NCI-H1417 (cell line): Measurements from ENCODE around the gene TTC39B.

Experiments
- DNase-seq, 3 experiments: peaks; one replicate each; lab custom pipeline; 2025; lab: John Stamatoyannopoulos, UW

TTC39B gene

DNA sequence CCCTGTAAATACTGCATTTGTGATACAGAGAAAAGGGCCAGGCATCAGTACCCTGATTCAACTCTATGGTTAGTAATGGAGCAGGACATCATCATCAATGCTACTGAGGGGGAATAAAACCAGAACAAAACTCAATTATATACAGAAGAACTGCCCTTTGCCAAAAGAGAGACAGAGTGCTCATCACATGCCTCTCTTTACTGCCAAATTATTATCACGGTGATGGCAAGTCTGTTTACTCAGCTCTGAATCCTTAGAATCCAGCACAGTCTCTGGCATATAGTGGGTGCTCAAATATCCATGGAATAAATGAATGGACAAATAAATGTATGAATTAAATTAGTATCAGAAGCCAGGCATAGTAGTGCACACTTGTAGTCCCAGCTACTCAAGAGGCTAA, 130.2 kb downstream of the TTC39B start:
- DNase-seq = no peak

DNA sequence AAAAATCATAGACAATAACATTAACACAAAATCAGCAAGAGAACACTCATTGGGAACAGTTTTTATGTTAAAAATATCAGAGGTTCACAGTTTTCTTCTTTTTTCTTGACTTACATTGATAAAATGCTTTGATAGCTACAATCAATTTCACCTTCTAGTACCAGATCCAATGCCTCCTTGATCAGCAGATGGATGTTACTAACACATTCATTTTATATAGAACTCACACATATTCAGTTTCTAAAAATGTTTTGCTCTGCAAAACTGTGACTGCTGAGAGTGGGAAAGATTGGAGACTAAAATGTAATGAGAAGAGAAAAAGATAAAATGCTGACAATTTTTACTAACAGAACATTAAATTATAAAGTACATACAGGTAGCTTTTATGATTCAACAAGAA, 143.1 kb downstream of the TTC39B start:
- DNase-seq = no peak

- DNase-seq = no peak
Observed at GRCh38 chr9:15161753-15162152, 145.3 kb downstream of the TTC39B start.

DNA sequence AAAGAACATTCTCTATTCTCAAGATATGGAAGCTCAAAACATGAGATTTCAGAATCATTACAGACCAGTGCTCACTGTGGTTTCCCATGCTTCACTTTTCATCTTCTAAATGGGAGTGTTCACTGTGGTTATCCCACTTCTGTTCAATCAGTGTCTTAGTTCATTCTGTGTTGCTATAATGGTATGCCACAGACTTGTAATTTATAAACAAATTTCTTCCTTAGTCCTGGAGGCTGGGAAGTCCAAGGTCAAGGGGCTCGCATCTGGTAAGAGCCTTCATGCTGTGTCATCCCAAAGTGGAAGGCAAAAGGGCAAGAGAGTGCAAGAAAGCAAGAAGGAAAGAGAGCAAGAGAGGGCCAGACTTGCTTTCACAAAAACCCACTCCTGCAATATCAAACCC, 146.3 kb downstream of the TTC39B start:
- DNase-seq = no peak

- DNase-seq = peak in 1 of 3 experiments; percentile 6
Observed at GRCh38 chr9:15158064-15158463, 149.0 kb downstream of the TTC39B start.

GRCh38 chr9:15157381-15157780, 149.6 kb downstream of the TTC39B start:
- no peak for DNase-seq

- DNase-seq = no peak
Observed at GRCh38 chr9:15156241-15156640, 150.8 kb downstream of the TTC39B start.

DNA sequence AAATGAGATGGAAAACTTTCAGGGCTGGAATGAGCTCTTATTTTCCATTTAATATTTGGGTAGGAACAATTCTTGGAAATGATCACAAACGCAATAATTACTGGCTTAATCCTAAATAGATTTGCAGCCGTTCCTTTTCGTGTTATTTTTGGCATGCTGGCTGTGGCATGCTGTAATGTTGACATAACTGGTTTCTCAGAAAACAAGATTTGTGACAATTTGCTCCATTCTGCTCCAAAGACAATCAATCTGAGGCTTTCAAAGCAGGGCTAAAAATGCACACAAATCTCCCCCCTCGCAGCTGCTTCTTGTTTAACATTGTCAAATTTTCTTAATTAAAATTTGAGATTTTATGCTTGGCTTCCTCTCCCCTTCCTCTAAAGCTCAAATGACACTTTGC, 151.2 kb downstream of the TTC39B start:
- DNase-seq = peak in 1 of 3 experiments; percentile 3

DNA sequence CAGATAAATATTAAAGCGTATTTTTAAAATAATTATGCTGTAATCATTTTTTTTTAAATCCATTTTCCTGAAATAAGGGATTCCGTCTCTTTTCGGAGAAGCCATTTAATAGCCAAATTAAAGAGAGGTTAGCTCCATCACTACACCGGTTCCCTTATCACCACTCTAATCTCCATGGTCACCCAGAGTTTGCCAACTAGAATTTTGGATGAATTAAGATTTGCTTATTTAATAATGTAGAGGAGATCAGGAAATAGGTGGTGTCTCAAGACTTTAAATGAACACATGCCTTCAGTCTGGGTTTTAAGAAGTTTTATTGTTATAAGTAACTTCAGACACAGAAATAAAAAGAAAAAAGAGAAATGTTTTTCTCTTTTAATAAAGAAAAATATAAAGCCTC, 151.7 kb downstream of the TTC39B start:
- no peak for DNase-seq

DNA sequence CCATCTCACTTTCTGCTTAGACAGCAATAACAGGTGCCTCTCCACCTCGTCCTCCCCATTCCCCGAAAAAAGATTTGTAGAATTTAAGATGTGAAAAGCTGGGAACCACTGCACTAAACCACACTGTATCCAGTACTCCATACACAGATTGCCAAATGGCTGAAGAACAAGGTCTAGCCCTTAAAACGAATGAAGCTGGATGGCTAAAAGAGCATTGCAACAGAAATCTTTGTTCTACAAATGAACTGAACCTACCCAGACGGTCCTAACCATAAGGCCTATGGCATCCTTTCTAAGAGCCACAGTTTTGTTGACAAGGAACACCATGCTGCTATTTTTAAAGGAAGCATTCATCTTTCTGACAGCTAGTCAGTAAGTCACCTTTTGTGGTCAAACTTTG, 152.3 kb downstream of the TTC39B start:
- DNase-seq = peak in 1 of 3 experiments; percentile 5

DNA sequence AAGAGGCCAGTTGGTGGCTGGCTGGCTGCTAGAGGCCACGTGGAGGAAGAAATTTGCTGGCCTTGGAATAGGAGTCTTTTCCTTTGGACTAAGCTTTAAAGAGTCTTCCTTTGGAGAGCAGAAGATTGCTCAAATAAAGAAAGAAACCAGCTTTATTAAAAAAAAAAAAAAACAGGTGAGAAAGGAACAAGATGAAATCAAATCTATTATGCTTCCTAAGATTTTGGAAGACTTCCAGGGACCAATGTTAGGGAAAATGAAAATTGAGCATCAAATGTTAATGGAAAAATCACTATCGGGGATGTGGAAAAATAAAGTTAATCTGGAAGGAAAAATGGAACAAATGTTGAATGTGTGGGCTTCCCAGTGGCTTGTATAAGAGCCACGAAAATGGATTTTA, 153.1 kb downstream of the TTC39B start:
- DNase-seq = no peak

DNA sequence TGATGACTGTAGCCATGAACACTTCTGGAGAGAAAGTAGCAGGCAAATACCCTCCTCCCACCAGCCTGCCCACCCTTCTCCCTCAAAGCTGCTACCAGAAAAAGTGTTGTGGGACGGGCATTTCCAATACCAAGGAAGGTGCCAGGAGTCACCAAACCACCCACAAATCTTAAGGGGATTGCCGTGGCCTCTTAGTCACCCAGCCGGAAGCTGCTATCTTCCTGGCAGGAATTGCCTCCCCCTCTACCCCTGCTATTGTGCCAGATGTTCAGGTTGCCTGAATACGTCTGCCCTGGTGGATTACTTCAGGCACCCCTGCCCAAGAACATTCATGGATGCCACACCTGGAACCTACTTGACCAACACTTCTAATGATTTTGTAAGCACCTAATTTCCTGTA, 156.1 kb downstream of the TTC39B start:
- DNase-seq = no peak

DNA sequence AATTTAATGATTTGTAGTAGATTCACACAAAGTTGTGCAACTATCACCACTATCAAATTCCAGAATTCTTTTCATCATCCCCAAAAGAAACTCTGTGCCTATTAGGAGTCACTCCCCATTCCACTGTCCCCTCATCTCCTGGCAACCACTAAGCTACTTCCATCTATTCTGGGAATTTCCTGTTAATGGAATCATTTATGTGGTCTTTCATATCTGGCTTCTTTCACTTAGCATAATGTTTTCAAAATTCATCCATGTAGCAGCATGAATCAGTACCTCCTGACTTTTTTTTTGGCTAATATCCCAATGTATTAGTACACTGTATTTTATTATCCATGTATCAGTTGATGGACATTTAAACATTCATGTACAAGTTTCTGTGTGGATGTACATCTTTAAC, 157.6 kb downstream of the TTC39B start:
- no peak for DNase-seq

GRCh38 chr9:15146268-15146700, 160.7 kb downstream of the TTC39B start:
- peak; percentile 20 to 94 (median 69) for DNase-seq

- peak in 1 of 3 experiments; percentile 19 for DNase-seq
Observed at GRCh38 chr9:15144622-15145061, 162.4 kb downstream of the TTC39B start.

DNA sequence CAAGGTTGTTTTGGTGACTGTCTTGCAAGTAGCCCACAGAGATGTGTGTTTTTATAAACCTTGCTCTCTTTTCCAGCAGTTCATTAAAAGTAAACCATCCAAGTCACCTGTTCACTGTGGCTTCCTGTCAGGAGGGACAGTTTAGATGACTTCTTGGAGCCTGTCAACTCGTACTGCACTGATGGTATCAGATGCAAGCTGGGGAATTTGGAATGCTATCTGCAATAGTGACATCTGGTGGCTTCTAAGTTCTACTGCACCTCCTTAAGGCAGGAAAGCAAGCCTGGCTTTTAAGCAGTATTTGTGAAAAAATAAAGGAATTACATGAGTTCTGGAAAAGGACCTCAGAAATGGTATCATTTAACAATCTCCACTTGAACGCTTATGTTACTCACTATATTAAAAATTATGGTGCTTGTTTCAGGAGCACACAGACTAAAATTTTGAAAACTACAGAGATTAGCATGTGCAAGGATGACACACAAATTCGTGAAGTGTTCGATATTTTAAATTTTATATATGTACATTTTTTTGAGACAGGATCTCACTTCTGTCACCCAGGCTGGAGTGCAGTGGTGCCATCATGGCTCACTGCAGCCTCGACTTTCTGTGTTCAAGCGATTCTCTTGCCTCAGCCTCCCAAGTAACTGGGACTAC, 164.0 kb downstream of the TTC39B start:
- DNase-seq = peak in 2 of 3 experiments; percentile 31 to 63

- no peak for DNase-seq
Observed at GRCh38 chr9:15140051-15140450, 167.0 kb downstream of the TTC39B start.

- no peak for DNase-seq
Observed at GRCh38 chr9:15139469-15139868, 167.5 kb downstream of the TTC39B start.

- no peak for DNase-seq
Observed at GRCh38 chr9:15138357-15138686, 168.7 kb downstream of the TTC39B start.

DNA sequence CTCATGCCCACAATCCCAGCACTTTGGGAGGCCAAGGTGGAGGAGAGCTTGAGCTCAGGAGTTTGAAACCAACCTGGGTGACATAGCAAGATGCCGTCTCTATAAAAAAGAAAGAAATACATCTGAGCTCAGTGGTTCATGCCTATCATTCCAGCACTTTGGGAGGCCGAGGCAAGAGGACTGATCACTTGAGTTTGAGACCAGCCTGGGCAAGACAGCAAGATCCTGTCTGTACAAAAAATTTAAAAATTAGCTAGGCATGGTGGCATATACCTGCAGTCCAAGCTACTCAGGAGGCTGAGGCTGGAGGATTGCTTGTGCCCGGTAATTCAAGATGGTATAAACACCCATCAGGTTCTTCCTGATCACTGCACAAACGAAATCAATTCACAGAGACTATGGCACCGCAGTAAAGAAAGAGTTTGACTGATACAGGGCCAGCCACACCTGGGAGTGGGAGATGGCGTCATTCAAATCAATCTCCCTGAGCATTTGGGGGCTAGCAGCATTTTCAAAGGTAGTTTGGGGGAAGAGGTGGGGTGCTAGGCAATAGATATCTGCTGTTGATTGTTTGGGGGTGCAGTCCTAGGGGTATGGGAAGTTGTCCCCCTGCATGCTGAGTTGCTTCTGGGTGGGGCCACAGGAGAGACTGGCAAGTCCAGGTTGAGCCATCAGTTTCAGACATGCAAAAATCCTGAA, 169.2 kb downstream of the TTC39B start:
- no peak for DNase-seq

DNA sequence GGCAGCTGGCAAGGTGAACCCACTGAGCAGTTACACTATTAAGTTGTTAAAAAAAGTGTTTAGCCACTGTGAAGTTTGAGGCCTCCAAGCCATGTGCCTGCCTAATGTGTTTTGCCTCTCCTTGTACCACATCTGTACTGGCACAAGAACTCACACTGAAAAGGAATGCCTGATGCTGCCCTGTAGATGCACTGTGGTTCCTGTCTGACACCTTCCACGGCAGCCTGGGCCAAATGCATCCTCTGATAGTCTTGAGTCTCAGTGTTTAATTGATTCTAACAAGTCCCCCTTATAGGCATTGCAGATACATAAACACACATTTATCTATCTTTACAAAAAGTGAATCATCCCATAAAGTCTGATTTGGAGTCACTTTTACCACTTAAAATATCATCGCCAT, 169.9 kb downstream of the TTC39B start:
- DNase-seq = no peak

DNA sequence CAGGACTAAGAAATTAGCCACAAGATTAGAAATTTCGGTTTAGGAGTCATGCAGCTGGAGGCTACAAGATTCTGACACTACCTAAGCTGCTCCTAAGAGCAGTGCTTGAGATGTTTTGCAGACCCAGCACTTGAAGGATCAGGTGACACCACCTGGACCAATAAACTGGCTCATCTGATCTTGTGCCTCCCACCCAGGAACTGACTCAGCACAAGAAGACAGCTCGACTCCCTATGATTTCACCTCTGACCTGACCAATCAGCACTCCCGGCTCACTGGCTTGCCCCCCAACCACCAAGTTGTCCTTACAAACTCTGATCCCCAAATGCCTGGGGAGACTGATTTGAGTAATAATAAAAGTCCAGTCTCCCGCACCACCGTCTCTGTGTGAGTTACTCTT, 170.4 kb downstream of the TTC39B start:
- DNase-seq = no peak

DNA sequence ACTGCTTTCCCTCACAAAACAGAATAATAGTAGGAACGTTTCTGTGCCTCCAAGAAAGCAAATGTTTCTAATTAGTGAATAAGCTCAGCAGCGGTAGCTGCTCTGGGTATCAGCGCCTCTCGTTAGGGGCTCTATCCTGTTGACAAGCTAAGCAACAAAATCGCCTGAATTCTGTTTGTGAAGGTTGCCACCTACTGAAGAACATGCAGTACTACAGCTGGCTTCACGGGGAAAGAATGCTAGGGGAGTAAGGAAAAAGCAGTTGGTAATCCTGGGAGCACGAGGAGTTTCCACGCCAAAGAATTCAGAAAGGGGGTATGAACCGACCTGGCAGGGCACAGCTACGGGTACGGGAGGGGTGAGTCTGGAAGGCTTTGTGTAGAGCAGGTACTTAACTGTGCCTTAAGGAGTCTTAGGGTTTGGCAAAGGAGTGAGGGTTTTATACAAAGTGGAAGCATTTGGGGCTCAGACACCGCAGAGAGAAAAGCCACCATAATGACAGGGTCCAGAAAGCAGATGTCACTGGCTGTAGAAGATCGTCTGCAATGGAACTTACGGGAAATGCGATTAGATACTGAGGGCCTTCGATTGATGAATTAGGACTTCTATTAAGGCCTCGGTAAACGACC, 171.7 kb downstream of the TTC39B start:
- DNase-seq = peak; percentile 44 to 80 (median 69)
